ENCODE measurements around the gene LMO7. TPM values are rescaled to one million over a fixed set of nuclear protein-coding genes. Genes with fewer than 3 reads are reported as not detected.

LMO7 gene
- total RNA-seq, 1 experiment from 2014 or later = 105 TPM

DNA sequence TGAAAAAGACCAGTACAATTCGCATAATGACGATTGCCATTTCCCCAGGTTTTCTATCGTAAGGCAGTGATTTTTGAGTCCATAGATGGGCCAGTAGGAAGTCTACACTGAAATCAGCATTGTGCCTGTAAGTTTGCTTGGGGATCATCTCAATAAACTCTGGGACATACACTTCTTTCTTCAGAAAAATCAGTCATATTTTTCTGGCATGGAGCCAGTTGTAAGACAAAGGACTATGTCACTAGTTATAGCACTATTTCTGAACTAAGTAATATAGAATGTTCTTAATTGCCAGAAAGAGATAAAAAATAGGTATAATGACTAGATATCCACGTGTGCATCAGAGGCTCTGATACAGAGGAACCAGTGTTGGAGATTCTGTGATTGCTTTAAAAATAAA is 243.5 kb downstream of the LMO7 start:
- BruUV-seq (replicated peaks) = no TSS peak
- no peaks in the 10 kb centered on the region for H3K27me3 Mint-ChIP-seq (ENCODE audit: unreplicated experiment)
- TF ChIP-seq, protein P1, sequence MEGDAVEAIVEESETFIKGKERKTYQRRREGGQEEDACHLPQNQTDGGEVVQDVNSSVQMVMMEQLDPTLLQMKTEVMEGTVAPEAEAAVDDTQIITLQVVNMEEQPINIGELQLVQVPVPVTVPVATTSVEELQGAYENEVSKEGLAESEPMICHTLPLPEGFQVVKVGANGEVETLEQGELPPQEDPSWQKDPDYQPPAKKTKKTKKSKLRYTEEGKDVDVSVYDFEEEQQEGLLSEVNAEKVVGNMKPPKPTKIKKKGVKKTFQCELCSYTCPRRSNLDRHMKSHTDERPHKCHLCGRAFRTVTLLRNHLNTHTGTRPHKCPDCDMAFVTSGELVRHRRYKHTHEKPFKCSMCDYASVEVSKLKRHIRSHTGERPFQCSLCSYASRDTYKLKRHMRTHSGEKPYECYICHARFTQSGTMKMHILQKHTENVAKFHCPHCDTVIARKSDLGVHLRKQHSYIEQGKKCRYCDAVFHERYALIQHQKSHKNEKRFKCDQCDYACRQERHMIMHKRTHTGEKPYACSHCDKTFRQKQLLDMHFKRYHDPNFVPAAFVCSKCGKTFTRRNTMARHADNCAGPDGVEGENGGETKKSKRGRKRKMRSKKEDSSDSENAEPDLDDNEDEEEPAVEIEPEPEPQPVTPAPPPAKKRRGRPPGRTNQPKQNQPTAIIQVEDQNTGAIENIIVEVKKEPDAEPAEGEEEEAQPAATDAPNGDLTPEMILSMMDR (IDR thresholded peaks at IDR 0.05; ENCODE audit: unreplicated experiment) = no peak
- H3K36me3 Mint-ChIP-seq (ENCODE audit: insufficient read depth, unreplicated experiment) = no peaks in the 10 kb centered on the region
- no peaks in the 10 kb centered on the region for H3K9me3 Mint-ChIP-seq (ENCODE audit: low read depth, unreplicated experiment)
- intact Hi-C loops (cut with micrococcal nuclease; ENCODE audit: unreplicated experiment) = loop anchor here (5.0 kb wide), 1 partner anchor 1023 kb away; no protein-coding TSS in a partner anchor
- H3K4me3 Mint-ChIP-seq (ENCODE audit: low read depth, unreplicated experiment) = no peak overlapping the region
- no peak overlapping the region for H3K27ac Mint-ChIP-seq (ENCODE audit: unreplicated experiment)
- no peak for DNase-seq
- CTCF ChIA-PET = no interaction called here
- peaks cover 7% of the 10 kb centered on the region for H3K4me1 Mint-ChIP-seq (ENCODE audit: low read depth, unreplicated experiment)

DNA sequence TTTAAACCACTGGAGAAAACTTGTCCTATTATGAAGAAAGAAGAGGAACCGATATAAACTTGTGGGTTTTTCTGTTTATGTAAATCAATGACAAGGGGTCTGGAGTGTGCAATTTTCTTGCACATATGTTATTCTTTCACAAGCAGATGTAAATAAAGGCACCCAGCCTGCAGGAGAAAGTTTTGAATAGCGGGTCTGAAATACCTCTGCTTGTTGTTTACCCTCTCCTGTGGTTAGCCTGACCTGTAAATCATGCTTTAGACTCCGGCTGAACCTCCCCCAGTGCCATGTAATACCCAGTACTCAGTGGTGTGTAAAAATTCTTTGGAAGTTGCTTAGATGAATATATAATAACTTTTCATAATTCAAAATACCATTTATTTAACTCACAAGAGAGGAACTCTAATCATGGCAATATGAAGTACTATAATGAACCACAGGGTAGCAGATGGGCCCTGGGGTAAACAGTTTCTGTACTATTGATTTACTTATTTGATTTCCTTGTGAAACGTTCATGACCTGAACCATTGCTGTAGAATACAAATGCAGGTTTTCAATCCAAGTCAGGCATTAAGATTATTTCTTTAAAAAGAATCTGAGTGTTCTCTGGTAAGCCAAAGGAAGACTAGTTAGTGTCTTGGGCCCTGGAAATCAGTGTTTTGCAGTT is 245.1 kb downstream of the LMO7 start:
- Mint-ChIP-seq H3K9me3 (ENCODE audit: low read depth, unreplicated experiment) (no peaks in the 10 kb centered on the region), H3K27me3 (ENCODE audit: unreplicated experiment) (no peaks in the 10 kb centered on the region), H3K36me3 (ENCODE audit: insufficient read depth, unreplicated experiment) (no peaks in the 10 kb centered on the region), H3K4me3 (ENCODE audit: low read depth, unreplicated experiment) (no peak overlapping the region), H3K4me1 (ENCODE audit: low read depth, unreplicated experiment) (peaks cover 7% of the 10 kb centered on the region), H3K27ac (ENCODE audit: unreplicated experiment) (no peak overlapping the region)
- intact Hi-C loops (cut with micrococcal nuclease; ENCODE audit: unreplicated experiment) = no loop called here
- BruUV-seq (replicated peaks) = no TSS peak
- CTCF ChIA-PET = no interaction called here
- TF ChIP-seq, protein P1 (IDR thresholded peaks at IDR 0.05; ENCODE audit: unreplicated experiment) = no peak
- DNase-seq = no peak

DNA sequence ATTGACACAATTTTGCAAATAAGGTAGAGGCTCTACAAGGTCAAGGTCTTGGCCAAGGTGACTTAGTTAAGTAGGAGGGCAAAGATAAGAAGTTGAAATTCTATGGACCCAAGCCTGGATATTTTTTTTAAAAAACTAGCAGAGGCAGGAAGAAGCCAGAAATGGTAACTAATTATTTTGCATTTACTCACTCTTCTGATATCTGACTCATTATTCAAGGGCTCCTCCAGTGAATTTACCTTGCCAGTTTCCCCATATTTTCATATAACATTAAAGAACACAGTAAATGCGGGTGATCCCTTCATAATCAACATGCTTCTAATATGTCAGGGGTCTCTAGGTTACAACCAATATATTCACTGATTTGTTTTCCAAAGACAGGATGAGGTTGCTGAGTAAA is 246.1 kb downstream of the LMO7 start:
- Mint-ChIP-seq H3K4me1 (ENCODE audit: low read depth, unreplicated experiment) (peaks cover 3% of the 10 kb centered on the region), H3K4me3 (ENCODE audit: low read depth, unreplicated experiment) (no peak overlapping the region), H3K9me3 (ENCODE audit: low read depth, unreplicated experiment) (no peaks in the 10 kb centered on the region), H3K36me3 (ENCODE audit: insufficient read depth, unreplicated experiment) (no peaks in the 10 kb centered on the region), H3K27ac (ENCODE audit: unreplicated experiment) (no peak overlapping the region), H3K27me3 (ENCODE audit: unreplicated experiment) (no peaks in the 10 kb centered on the region)
- CTCF ChIA-PET = no interaction called here
- TF ChIP-seq, protein P1 (IDR thresholded peaks at IDR 0.05; ENCODE audit: unreplicated experiment) = no peak
- BruUV-seq (replicated peaks) = no TSS peak
- no peak for DNase-seq
- intact Hi-C loops (cut with micrococcal nuclease; ENCODE audit: unreplicated experiment) = no loop called here

DNA sequence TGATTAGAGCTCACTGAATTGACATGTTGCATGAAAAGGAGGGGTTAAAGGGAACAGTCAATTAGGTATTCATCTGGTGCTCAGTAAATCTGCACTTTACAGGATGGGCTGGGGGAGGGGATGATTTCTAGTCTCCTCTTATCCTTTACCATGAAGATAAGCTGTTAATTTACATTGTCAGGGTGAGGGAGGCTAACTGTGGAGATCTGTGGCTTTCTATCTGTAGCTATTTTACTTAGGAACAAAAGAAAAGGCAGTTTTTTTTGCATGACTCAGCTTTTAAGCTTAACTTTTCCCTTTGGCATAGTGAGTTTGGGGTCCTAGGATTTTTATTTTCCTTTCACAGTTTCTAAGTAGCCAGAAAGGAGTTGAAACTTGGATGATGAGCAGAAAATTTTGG is 253.3 kb downstream of the LMO7 start:
- H3K27me3 Mint-ChIP-seq (ENCODE audit: unreplicated experiment) = no peaks in the 10 kb centered on the region
- H3K36me3 Mint-ChIP-seq (ENCODE audit: insufficient read depth, unreplicated experiment) = no peaks in the 10 kb centered on the region
- intact Hi-C loops (cut with micrococcal nuclease; ENCODE audit: unreplicated experiment) = no loop called here
- CTCF ChIA-PET = no interaction called here
- no TSS peak for BruUV-seq (replicated peaks)
- TF ChIP-seq, protein P1 (IDR thresholded peaks at IDR 0.05; ENCODE audit: unreplicated experiment) = no peak
- H3K4me1 Mint-ChIP-seq (ENCODE audit: low read depth, unreplicated experiment) = no peaks in the 10 kb centered on the region
- no peak overlapping the region for H3K4me3 Mint-ChIP-seq (ENCODE audit: low read depth, unreplicated experiment)
- no peaks in the 10 kb centered on the region for H3K9me3 Mint-ChIP-seq (ENCODE audit: low read depth, unreplicated experiment)
- H3K27ac Mint-ChIP-seq (ENCODE audit: unreplicated experiment) = no peak overlapping the region
- no peak for DNase-seq
